ENCODE measurements around the gene EDIL3.

The EDIL3 gene

GRCh38 chr5:84343171-84343570, 41.5 kb downstream of the EDIL3 start:
- H2BK120ac ChIP-seq (ENCODE audit: low read depth, low read length), result no peak overlapping the region
- H3K4me2 ChIP-seq (ENCODE audit: insufficient read depth, low read length, poor library complexity, severe bottlenecking), result no peak overlapping the region
- H3K36me3 ChIP-seq (replicated peaks in 1 of 2; ENCODE audit: control insufficient read depth in 2 of 2, insufficient read depth in 2 of 2, low read length in 2 of 2), result no peaks in the 10 kb centered on the region
- no peak overlapping the region for H4K8ac ChIP-seq (ENCODE audit: low read depth, low read length)
- no peak overlapping the region for H3K4me3 ChIP-seq (ENCODE audit: low read length in 2 of 2)
- H3K4me1 ChIP-seq (ENCODE audit: control insufficient read depth in 2 of 2, insufficient read depth in 1 of 2, low read depth in 1 of 2, low read length in 2 of 2), result no peaks in the 10 kb centered on the region
- H3K18ac ChIP-seq (ENCODE audit: low read length), result no peak overlapping the region
- no peak overlapping the region for H3K23ac ChIP-seq (ENCODE audit: low read depth, low read length, poor library complexity)
- H3K14ac ChIP-seq (ENCODE audit: low read length), result no peak overlapping the region
- no peak overlapping the region for H2BK15ac ChIP-seq (ENCODE audit: low read length)
- H3K9ac ChIP-seq (ENCODE audit: low read depth, low read length, poor library complexity), result no peak overlapping the region
- H3K79me1 ChIP-seq (ENCODE audit: low read depth, low read length), result no peaks in the 10 kb centered on the region
- no peak overlapping the region for H2AK5ac ChIP-seq (ENCODE audit: low read depth, low read length)
- H2AFZ ChIP-seq (ENCODE audit: low read length), result no peak overlapping the region
- H3K27me3 ChIP-seq (ENCODE audit: control insufficient read depth in 3 of 3, insufficient read depth in 3 of 3, low read depth in 1 of 3, low read length in 3 of 3), result no peaks in the 10 kb centered on the region
- H2BK5ac ChIP-seq (ENCODE audit: low read length), result no peak overlapping the region
- H3K27ac ChIP-seq (replicated peaks; ENCODE audit: low read length), result no peak overlapping the region
- no peak for DNase-seq (ENCODE audit: low spot score)
- no peak overlapping the region for H4K91ac ChIP-seq (ENCODE audit: low read depth, low read length, poor library complexity)
- H3K4ac ChIP-seq (ENCODE audit: low read length), result no peak overlapping the region
- no peaks in the 10 kb centered on the region for H3K9me3 ChIP-seq (replicated peaks in 1 of 2; ENCODE audit: control insufficient read depth in 2 of 2, insufficient read depth in 1 of 2, low read depth in 1 of 2, low read length in 2 of 2)
- no peak overlapping the region for H2BK12ac ChIP-seq (ENCODE audit: low read length)

DNA sequence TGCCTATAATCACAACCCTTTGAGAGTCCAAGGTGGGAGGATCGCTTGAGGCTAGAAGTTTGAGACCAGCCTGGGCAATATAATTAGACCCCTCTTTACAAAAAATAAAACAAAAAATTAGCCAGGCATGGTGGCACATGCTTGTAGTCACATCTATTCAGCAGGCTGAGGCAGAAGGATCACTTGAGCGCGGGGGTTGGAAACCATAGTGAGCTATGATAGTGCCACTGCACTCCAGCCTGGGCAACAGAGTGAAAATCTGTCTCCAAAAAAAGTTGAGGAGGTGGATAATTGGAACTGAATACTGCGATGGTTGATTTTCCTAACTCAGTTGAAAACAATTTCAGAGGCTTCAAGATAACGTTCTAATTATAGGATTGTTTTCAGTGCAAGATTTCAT, 52.6 kb downstream of the EDIL3 start:
- H2BK5ac ChIP-seq (ENCODE audit: low read length), result no peak overlapping the region
- H3K9me3 ChIP-seq (replicated peaks in 1 of 2; ENCODE audit: control insufficient read depth in 2 of 2, insufficient read depth in 1 of 2, low read depth in 1 of 2, low read length in 2 of 2), result no peaks in the 10 kb centered on the region
- no peaks in the 10 kb centered on the region for H3K79me1 ChIP-seq (ENCODE audit: low read depth, low read length)
- DNase-seq (ENCODE audit: low spot score), result no peak
- no peak overlapping the region for H4K91ac ChIP-seq (ENCODE audit: low read depth, low read length, poor library complexity)
- H2BK120ac ChIP-seq (ENCODE audit: low read depth, low read length), result no peak overlapping the region
- no peak overlapping the region for H3K9ac ChIP-seq (ENCODE audit: low read depth, low read length, poor library complexity)
- H3K4me3 ChIP-seq (ENCODE audit: low read length in 2 of 2), result no peak overlapping the region
- no peak overlapping the region for H2AK5ac ChIP-seq (ENCODE audit: low read depth, low read length)
- H3K27ac ChIP-seq (replicated peaks; ENCODE audit: low read length), result no peak overlapping the region
- no peak overlapping the region for H3K4me2 ChIP-seq (ENCODE audit: insufficient read depth, low read length, poor library complexity, severe bottlenecking)
- H3K36me3 ChIP-seq (replicated peaks in 1 of 2; ENCODE audit: control insufficient read depth in 2 of 2, insufficient read depth in 2 of 2, low read length in 2 of 2), result no peaks in the 10 kb centered on the region
- H4K8ac ChIP-seq (ENCODE audit: low read depth, low read length), result no peak overlapping the region
- H2BK15ac ChIP-seq (ENCODE audit: low read length), result no peak overlapping the region
- WGBS, 2 donors (ENCODE audit: extremely low coverage in 2 of 2, insufficient read length in 2 of 2, insufficient replicate concordance in 1 of 2), result no CpG with 5 or more reads among the region's 5 CpGs
- H2AFZ ChIP-seq (ENCODE audit: low read length), result no peak overlapping the region
- H3K4ac ChIP-seq (ENCODE audit: low read length), result no peak overlapping the region
- H3K14ac ChIP-seq (ENCODE audit: low read length), result no peak overlapping the region
- H3K4me1 ChIP-seq (ENCODE audit: control insufficient read depth in 2 of 2, insufficient read depth in 1 of 2, low read depth in 1 of 2, low read length in 2 of 2), result no peaks in the 10 kb centered on the region
- no peak overlapping the region for H3K23ac ChIP-seq (ENCODE audit: low read depth, low read length, poor library complexity)
- no peak overlapping the region for H3K18ac ChIP-seq (ENCODE audit: low read length)
- no peaks in the 10 kb centered on the region for H3K27me3 ChIP-seq (ENCODE audit: control insufficient read depth in 3 of 3, insufficient read depth in 3 of 3, low read depth in 1 of 3, low read length in 3 of 3)
- H2BK12ac ChIP-seq (ENCODE audit: low read length), result no peak overlapping the region

GRCh38 chr5:84327591-84327990, 57.1 kb downstream of the EDIL3 start:
- no peak overlapping the region for H3K27ac ChIP-seq (replicated peaks; ENCODE audit: low read length)
- H2BK12ac ChIP-seq (ENCODE audit: low read length), result no peak overlapping the region
- no peak overlapping the region for H2BK5ac ChIP-seq (ENCODE audit: low read length)
- no CpG with 5 or more reads among the region's 3 CpGs for WGBS, 2 donors (ENCODE audit: extremely low coverage in 2 of 2, insufficient read length in 2 of 2, insufficient replicate concordance in 1 of 2)
- H3K9ac ChIP-seq (ENCODE audit: low read depth, low read length, poor library complexity), result no peak overlapping the region
- no peak for DNase-seq (ENCODE audit: low spot score)
- H2AFZ ChIP-seq (ENCODE audit: low read length), result no peak overlapping the region
- H3K9me3 ChIP-seq (replicated peaks in 1 of 2; ENCODE audit: control insufficient read depth in 2 of 2, insufficient read depth in 1 of 2, low read depth in 1 of 2, low read length in 2 of 2), result no peaks in the 10 kb centered on the region
- H3K27me3 ChIP-seq (ENCODE audit: control insufficient read depth in 3 of 3, insufficient read depth in 3 of 3, low read depth in 1 of 3, low read length in 3 of 3), result no peaks in the 10 kb centered on the region
- H3K79me1 ChIP-seq (ENCODE audit: low read depth, low read length), result no peaks in the 10 kb centered on the region
- H3K4me1 ChIP-seq (ENCODE audit: control insufficient read depth in 2 of 2, insufficient read depth in 1 of 2, low read depth in 1 of 2, low read length in 2 of 2), result no peaks in the 10 kb centered on the region
- H4K8ac ChIP-seq (ENCODE audit: low read depth, low read length), result no peak overlapping the region
- no peak overlapping the region for H2BK120ac ChIP-seq (ENCODE audit: low read depth, low read length)
- no peak overlapping the region for H2BK15ac ChIP-seq (ENCODE audit: low read length)
- H3K18ac ChIP-seq (ENCODE audit: low read length), result no peak overlapping the region
- H3K4me3 ChIP-seq (ENCODE audit: low read length in 2 of 2), result no peak overlapping the region
- H4K91ac ChIP-seq (ENCODE audit: low read depth, low read length, poor library complexity), result no peak overlapping the region
- no peak overlapping the region for H3K14ac ChIP-seq (ENCODE audit: low read length)
- H3K36me3 ChIP-seq (replicated peaks in 1 of 2; ENCODE audit: control insufficient read depth in 2 of 2, insufficient read depth in 2 of 2, low read length in 2 of 2), result no peaks in the 10 kb centered on the region
- no peak overlapping the region for H3K4me2 ChIP-seq (ENCODE audit: insufficient read depth, low read length, poor library complexity, severe bottlenecking)
- no peak overlapping the region for H3K23ac ChIP-seq (ENCODE audit: low read depth, low read length, poor library complexity)
- H3K4ac ChIP-seq (ENCODE audit: low read length), result no peak overlapping the region
- no peak overlapping the region for H2AK5ac ChIP-seq (ENCODE audit: low read depth, low read length)

DNA sequence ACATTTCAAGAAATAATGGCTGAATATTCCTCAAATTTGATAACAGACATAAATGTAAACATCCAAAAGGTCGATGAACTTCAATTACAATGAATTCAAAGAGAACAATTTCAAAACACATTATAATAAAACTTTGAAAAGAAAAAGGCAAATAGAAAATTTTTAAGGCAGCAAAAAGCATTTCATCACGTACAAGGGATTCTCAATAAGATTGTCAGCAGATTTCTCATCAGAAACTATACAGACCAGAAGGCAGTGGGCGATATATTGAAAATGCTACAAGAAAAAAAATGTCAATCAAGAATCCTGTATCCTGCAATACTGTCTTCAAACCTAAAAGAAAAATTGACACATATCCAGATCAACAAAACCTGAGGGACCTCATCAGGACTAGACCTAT, 62.0 kb downstream of the EDIL3 start:
- H3K18ac ChIP-seq (ENCODE audit: low read length), result no peak overlapping the region
- H3K9ac ChIP-seq (ENCODE audit: low read depth, low read length, poor library complexity), result no peak overlapping the region
- H3K4me1 ChIP-seq (ENCODE audit: control insufficient read depth in 2 of 2, insufficient read depth in 1 of 2, low read depth in 1 of 2, low read length in 2 of 2), result no peaks in the 10 kb centered on the region
- no CpG with 5 or more reads among the region's 3 CpGs for WGBS, 2 donors (ENCODE audit: extremely low coverage in 2 of 2, insufficient read length in 2 of 2, insufficient replicate concordance in 1 of 2)
- H3K9me3 ChIP-seq (replicated peaks in 1 of 2; ENCODE audit: control insufficient read depth in 2 of 2, insufficient read depth in 1 of 2, low read depth in 1 of 2, low read length in 2 of 2), result no peaks in the 10 kb centered on the region
- no peak overlapping the region for H4K8ac ChIP-seq (ENCODE audit: low read depth, low read length)
- no peak overlapping the region for H3K23ac ChIP-seq (ENCODE audit: low read depth, low read length, poor library complexity)
- H3K4ac ChIP-seq (ENCODE audit: low read length), result no peak overlapping the region
- H4K91ac ChIP-seq (ENCODE audit: low read depth, low read length, poor library complexity), result no peak overlapping the region
- H3K27ac ChIP-seq (replicated peaks; ENCODE audit: low read length), result no peak overlapping the region
- no peak overlapping the region for H2AK5ac ChIP-seq (ENCODE audit: low read depth, low read length)
- H2BK12ac ChIP-seq (ENCODE audit: low read length), result no peak overlapping the region
- H3K79me1 ChIP-seq (ENCODE audit: low read depth, low read length), result no peaks in the 10 kb centered on the region
- H3K14ac ChIP-seq (ENCODE audit: low read length), result no peak overlapping the region
- H3K36me3 ChIP-seq (replicated peaks in 1 of 2; ENCODE audit: control insufficient read depth in 2 of 2, insufficient read depth in 2 of 2, low read length in 2 of 2), result no peaks in the 10 kb centered on the region
- no peaks in the 10 kb centered on the region for H3K27me3 ChIP-seq (ENCODE audit: control insufficient read depth in 3 of 3, insufficient read depth in 3 of 3, low read depth in 1 of 3, low read length in 3 of 3)
- H2BK15ac ChIP-seq (ENCODE audit: low read length), result no peak overlapping the region
- no peak overlapping the region for H2AFZ ChIP-seq (ENCODE audit: low read length)
- H2BK120ac ChIP-seq (ENCODE audit: low read depth, low read length), result no peak overlapping the region
- DNase-seq (ENCODE audit: low spot score), result no peak
- no peak overlapping the region for H2BK5ac ChIP-seq (ENCODE audit: low read length)
- no peak overlapping the region for H3K4me3 ChIP-seq (ENCODE audit: low read length in 2 of 2)
- H3K4me2 ChIP-seq (ENCODE audit: insufficient read depth, low read length, poor library complexity, severe bottlenecking), result no peak overlapping the region

Measured in neuronal stem cell (in vitro differentiated cells).